ENCODE data around the gene TSPAN14. TPM values are rescaled to one million over a fixed set of nuclear protein-coding genes. Genes with fewer than 3 reads are reported as not detected.
"Not testable (repeated sequence)": the region's sequence is repeated elsewhere in the genome, so short reads cannot be mapped to it uniquely, and the experiment has no call there.

TSPAN14 gene
- polyA plus RNA-seq, 3 donors = 123 to 160 (median 146) TPM

GRCh38 chr10:80415734-80416478 is 38.2 kb upstream of the TSPAN14 start:
- intact Hi-C loops (cut with micrococcal nuclease) = no loop called here
- Histone ChIP-seq H3K4me2 (replicated peaks; ENCODE audit: extremely low read depth, low read length, poor library complexity, severe bottlenecking) (no peak overlapping the region), H4K20me1 (ENCODE audit: insufficient read depth, low read length) (no peaks in the 10 kb centered on the region), H3K9ac (ENCODE audit: insufficient read depth, low read length, poor library complexity, severe bottlenecking) (no peak overlapping the region), H3K27ac (ENCODE audit: low read depth in 1 of 2, low read length in 2 of 2) (no peak overlapping the region), H3K4me1 (ENCODE audit: control insufficient read depth in 1 of 2, insufficient read depth in 2 of 2, low read length in 2 of 2) (peaks cover 5 to 13% of the 10 kb centered on the region in 2 donors), H3K79me2 (ENCODE audit: insufficient read depth, low read length) (no peaks in the 10 kb centered on the region), H2AFZ (ENCODE audit: insufficient read depth, low read depth, low read length, poor library complexity, severe bottlenecking) (no peak overlapping the region), H3K9me3 (replicated peaks in 1 of 2; ENCODE audit: control insufficient read depth in 1 of 2, insufficient read depth in 1 of 2, low read length in 2 of 2) (no peaks in the 10 kb centered on the region), H3K36me3 (replicated peaks in 1 of 2; ENCODE audit: control insufficient read depth in 1 of 2, insufficient read depth in 2 of 2, low read length in 2 of 2) (no peaks in the 10 kb centered on the region), H3K4me3 (replicated peaks in 1 of 3; ENCODE audit: low read depth in 2 of 3, low read length in 3 of 3) (no peak overlapping the region), H3K27me3 (ENCODE audit: control insufficient read depth in 2 of 2, insufficient read depth in 2 of 2, low read length in 2 of 2) (no peaks in the 10 kb centered on the region)
- Mint-ChIP-seq H3K27ac (no peak overlapping the region), H3K4me1 (peaks cover 22% of the 10 kb centered on the region), H3K4me3 (no peak overlapping the region), H3K36me3 (no peaks in the 10 kb centered on the region), H3K27me3 (ENCODE audit: low read depth in 3 of 3) (peaks cover 1 to 8% (median 4%) of the 10 kb centered on the region in 3 donors), H3K9me3 (no peaks in the 10 kb centered on the region)
- WGBS (ENCODE audit: insufficient coverage) = 94% methylated on average over 3 of the region's 3 CpGs
- TF ChIP-seq, protein P1, sequence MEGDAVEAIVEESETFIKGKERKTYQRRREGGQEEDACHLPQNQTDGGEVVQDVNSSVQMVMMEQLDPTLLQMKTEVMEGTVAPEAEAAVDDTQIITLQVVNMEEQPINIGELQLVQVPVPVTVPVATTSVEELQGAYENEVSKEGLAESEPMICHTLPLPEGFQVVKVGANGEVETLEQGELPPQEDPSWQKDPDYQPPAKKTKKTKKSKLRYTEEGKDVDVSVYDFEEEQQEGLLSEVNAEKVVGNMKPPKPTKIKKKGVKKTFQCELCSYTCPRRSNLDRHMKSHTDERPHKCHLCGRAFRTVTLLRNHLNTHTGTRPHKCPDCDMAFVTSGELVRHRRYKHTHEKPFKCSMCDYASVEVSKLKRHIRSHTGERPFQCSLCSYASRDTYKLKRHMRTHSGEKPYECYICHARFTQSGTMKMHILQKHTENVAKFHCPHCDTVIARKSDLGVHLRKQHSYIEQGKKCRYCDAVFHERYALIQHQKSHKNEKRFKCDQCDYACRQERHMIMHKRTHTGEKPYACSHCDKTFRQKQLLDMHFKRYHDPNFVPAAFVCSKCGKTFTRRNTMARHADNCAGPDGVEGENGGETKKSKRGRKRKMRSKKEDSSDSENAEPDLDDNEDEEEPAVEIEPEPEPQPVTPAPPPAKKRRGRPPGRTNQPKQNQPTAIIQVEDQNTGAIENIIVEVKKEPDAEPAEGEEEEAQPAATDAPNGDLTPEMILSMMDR (IDR thresholded peaks at IDR 0.05) = no peak
- no peak for DNase-seq

DNA sequence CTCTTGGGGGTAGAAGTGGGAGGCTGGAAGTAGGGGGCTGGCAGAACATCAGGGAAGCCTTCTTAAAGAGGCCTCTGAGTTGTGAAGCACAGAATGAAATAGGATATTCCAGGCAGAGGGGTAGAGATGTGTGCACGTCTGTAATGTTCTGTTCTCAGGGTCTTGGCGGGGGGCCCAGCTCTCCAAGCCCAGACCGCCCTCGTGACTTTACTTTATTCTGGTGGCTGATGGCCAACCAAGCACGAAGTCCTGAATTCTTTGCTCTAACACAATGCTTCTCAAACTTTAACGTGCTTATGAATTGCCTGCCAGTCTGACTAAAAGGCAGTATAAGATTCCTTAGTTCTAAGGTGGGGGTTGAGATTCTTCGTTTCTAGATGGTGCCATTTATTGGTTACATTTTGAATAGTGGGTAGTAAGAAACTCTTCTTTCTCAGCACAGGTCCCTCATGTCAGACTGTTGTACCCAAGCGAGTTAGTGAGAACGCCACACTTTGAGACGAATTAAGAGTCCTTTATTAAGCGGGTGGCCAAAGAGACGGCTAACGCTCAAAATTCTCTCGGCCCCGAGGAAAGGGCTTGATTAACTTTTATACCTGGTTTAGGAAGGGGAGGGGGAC is 37.5 kb upstream of the TSPAN14 start:
- Mint-ChIP-seq H3K36me3 (no peaks in the 10 kb centered on the region), H3K4me1 (peaks cover 27% of the 10 kb centered on the region), H3K27me3 (ENCODE audit: low read depth in 3 of 3) (peaks cover 1 to 8% (median 4%) of the 10 kb centered on the region in 3 donors), H3K4me3 (no peak overlapping the region), H3K27ac (no peak overlapping the region), H3K9me3 (no peaks in the 10 kb centered on the region)
- no peak for DNase-seq
- H3K27ac ChIP-seq (ENCODE audit: low read depth in 1 of 2, low read length in 2 of 2) = no peak overlapping the region
- no peaks in the 10 kb centered on the region for H3K36me3 ChIP-seq (replicated peaks in 1 of 2; ENCODE audit: control insufficient read depth in 1 of 2, insufficient read depth in 2 of 2, low read length in 2 of 2)
- no peaks in the 10 kb centered on the region for H3K9me3 ChIP-seq (replicated peaks in 1 of 2; ENCODE audit: control insufficient read depth in 1 of 2, insufficient read depth in 1 of 2, low read length in 2 of 2)
- H4K20me1 ChIP-seq (ENCODE audit: insufficient read depth, low read length) = no peaks in the 10 kb centered on the region
- no peak overlapping the region for H2AFZ ChIP-seq (ENCODE audit: insufficient read depth, low read depth, low read length, poor library complexity, severe bottlenecking)
- H3K79me2 ChIP-seq (ENCODE audit: insufficient read depth, low read length) = no peaks in the 10 kb centered on the region
- 73% methylated on average over 4 of the region's 15 CpGs for WGBS (ENCODE audit: insufficient coverage)
- H3K27me3 ChIP-seq (ENCODE audit: control insufficient read depth in 2 of 2, insufficient read depth in 2 of 2, low read length in 2 of 2) = no peaks in the 10 kb centered on the region
- H3K4me3 ChIP-seq (replicated peaks in 1 of 3; ENCODE audit: low read depth in 2 of 3, low read length in 3 of 3) = no peak overlapping the region
- intact Hi-C loops (cut with micrococcal nuclease) = no loop called here
- TF ChIP-seq, protein P1 (IDR thresholded peaks at IDR 0.05) = no peak
- no peak overlapping the region for H3K9ac ChIP-seq (ENCODE audit: insufficient read depth, low read length, poor library complexity, severe bottlenecking)
- no peak overlapping the region for H3K4me2 ChIP-seq (replicated peaks; ENCODE audit: extremely low read depth, low read length, poor library complexity, severe bottlenecking)
- H3K4me1 ChIP-seq (ENCODE audit: control insufficient read depth in 1 of 2, insufficient read depth in 2 of 2, low read length in 2 of 2) = peaks cover 9 to 17% of the 10 kb centered on the region in 2 donors

GRCh38 chr10:80417256-80417655 is 36.9 kb upstream of the TSPAN14 start:
- H3K9me3 Mint-ChIP-seq; H3K27me3 ChIP-seq (ENCODE audit: control insufficient read depth in 2 of 2, insufficient read depth in 2 of 2, low read length in 2 of 2); H3K4me3 Mint-ChIP-seq; H3K9me3 ChIP-seq (replicated peaks in 1 of 2; ENCODE audit: control insufficient read depth in 1 of 2, insufficient read depth in 1 of 2, low read length in 2 of 2); H3K27me3 Mint-ChIP-seq (ENCODE audit: low read depth in 3 of 3); H2AFZ ChIP-seq (ENCODE audit: insufficient read depth, low read depth, low read length, poor library complexity, severe bottlenecking); H4K20me1 ChIP-seq (ENCODE audit: insufficient read depth, low read length); H3K36me3 Mint-ChIP-seq; H3K27ac Mint-ChIP-seq; H3K4me2 ChIP-seq (replicated peaks; ENCODE audit: extremely low read depth, low read length, poor library complexity, severe bottlenecking); DNase-seq; intact Hi-C loops (cut with micrococcal nuclease); H3K27ac ChIP-seq (ENCODE audit: low read depth in 1 of 2, low read length in 2 of 2); H3K36me3 ChIP-seq (replicated peaks in 1 of 2; ENCODE audit: control insufficient read depth in 1 of 2, insufficient read depth in 2 of 2, low read length in 2 of 2); H3K9ac ChIP-seq (ENCODE audit: insufficient read depth, low read length, poor library complexity, severe bottlenecking); H3K79me2 ChIP-seq (ENCODE audit: insufficient read depth, low read length); H3K4me3 ChIP-seq (replicated peaks in 1 of 3; ENCODE audit: low read depth in 2 of 3, low read length in 3 of 3): not testable (repeated sequence)
- WGBS (ENCODE audit: insufficient coverage) = no CpG with 5 or more reads among the region's 6 CpGs
- H3K4me1 Mint-ChIP-seq = peaks cover 34% of the 10 kb centered on the region
- peaks cover 16 to 23% of the 10 kb centered on the region in 2 donors for H3K4me1 ChIP-seq (ENCODE audit: control insufficient read depth in 1 of 2, insufficient read depth in 2 of 2, low read length in 2 of 2)

Data from CD14-positive monocyte (primary cell).